ENCODE results near the gene RADX. TPM values are rescaled to one million over a fixed set of nuclear protein-coding genes. Genes with fewer than 3 reads are reported as not detected.

RADX gene
- 1.1 TPM in 1 of 2 replicates, not detected in the other for total RNA-seq

GRCh38 chrX:106611679-106612392 is at the start of gene RADX:
TSS of gene RADX (plus strand) at chrX:106611978. CDS start at chrX:106612081, 103 bp downstream.

GRCh38 chrX:106726485-106727437 is 115.0 kb downstream of the RADX start, which contains the start of gene RNF128:
TSS of gene RNF128 (plus strand) at chrX:106726701. CDS start at chrX:106726914, 213 bp downstream.

Other genes with a start within 250 kb of the RADX start
- 0.17 TPM in 1 of 2 replicates, not detected in the other for gene RNF128, start 114.7 kb downstream of the RADX start, total RNA-seq
- 6.7 TPM in 2 replicates for gene TBC1D8B, start 190.7 kb downstream of the RADX start, total RNA-seq

Measured in pericardium fibroblast (primary cell).